IMR-90 (cell line): ENCODE measurements around the gene GRIA3. TPM values are rescaled to one million over a fixed set of nuclear protein-coding genes. Genes with fewer than 3 reads are reported as not detected.

Experiments used
- ATAC-seq: fragments of 200-7000 bp; cut with Tn5 transposase; 2 replicates; pipeline ENCODE4 v1.9.1; 2020; ENCODE audit warnings: low read depth, mild to moderate bottlenecking, moderate library complexity
- BruUV-seq: library from RNA; stranded (reverse); fragments of 400-500 nt; replicated peaks from 2 replicates; lab custom pipeline; 2021; lab: Mats Ljungman, UMichigan
- CTCF ChIA-PET: fragments of 300-600 bp; formaldehyde crosslinking; extraction: SDS; loops from one replicate; lab custom pipeline; 2021; ENCODE audit warnings: antibody characterized with exemption; lab: Yijun Ruan, JAX
- POLR2A ChIA-PET: fragments of 300-600 bp; sonication (Branson Sonifier 250); formaldehyde crosslinking; loops from one replicate; lab custom pipeline; 2022; ENCODE audit warnings: antibody characterized with exemption; ENCODE audit not compliant: unreplicated experiment; lab: Charles Lee
- DNase-seq: peaks from one replicate; pipeline ENCODE4 v3.0.0; 2013
- H2AFZ ChIP-seq: replicated peaks from 2 replicates; pipeline ENCODE3; 2013; ENCODE audit warnings: low read length, mild to moderate bottlenecking; ENCODE audit not compliant: poor library complexity
- H2AK5ac ChIP-seq: 2 replicates; pipeline ENCODE4 v1.6.1; 2013; ENCODE audit warnings: low read depth, low read length, inconsistent platforms
- H2AK9ac ChIP-seq: replicated peaks from 2 replicates; pipeline ENCODE3; 2013; ENCODE audit warnings: mild to moderate bottlenecking, low read depth, low read length, moderate library complexity; ENCODE audit not compliant: poor library complexity
- H2BK120ac ChIP-seq: 2 replicates; pipeline ENCODE4 v1.6.1; 2013; ENCODE audit warnings: low read depth, low read length, inconsistent platforms
- H2BK15ac ChIP-seq: 3 replicates; pipeline ENCODE4 v1.6.1; 2013; ENCODE audit warnings: low read depth, low read length, inconsistent platforms
- H2BK20ac ChIP-seq: 2 replicates; pipeline ENCODE4 v1.6.1; 2013; ENCODE audit warnings: low read depth, mild to moderate bottlenecking, inconsistent platforms, low read length, moderate library complexity
- H2BK5ac ChIP-seq: 2 replicates; pipeline ENCODE4 v1.6.1; 2013; ENCODE audit warnings: mild to moderate bottlenecking, low read depth, low read length, inconsistent platforms; ENCODE audit not compliant: poor library complexity, severe bottlenecking
- H3K14ac ChIP-seq: replicated peaks from 2 replicates; pipeline ENCODE4 v1.6.1; 2013; ENCODE audit warnings: low read depth, low read length, inconsistent platforms
- H3K18ac ChIP-seq: 2 replicates; pipeline ENCODE4 v1.6.1; 2013; ENCODE audit warnings: low read depth, low read length, control low read depth
- H3K23ac ChIP-seq: 2 replicates; pipeline ENCODE4 v1.6.1; 2013; ENCODE audit warnings: low read depth, low read length, inconsistent platforms
- H3K27ac ChIP-seq: 2 replicates; pipeline ENCODE4 v1.5.1; 2013; ENCODE audit warnings: mild to moderate bottlenecking, control low read depth, low read length; ENCODE audit not compliant: insufficient read depth
- H3K27me3 ChIP-seq: 2 replicates; pipeline ENCODE4 v1.6.1; 2013; ENCODE audit warnings: low read length; ENCODE audit not compliant: control insufficient read depth, insufficient read depth
- H3K36me3 ChIP-seq: 2 replicates; pipeline ENCODE4 v1.6.1; 2013; ENCODE audit warnings: low read length, mixed read lengths; ENCODE audit not compliant: control insufficient read depth, insufficient read depth
- H3K4ac ChIP-seq: 2 replicates; pipeline ENCODE4 v1.6.1; 2013; ENCODE audit warnings: low read depth, low read length, inconsistent platforms
- H3K4me1 ChIP-seq: 2 replicates; pipeline ENCODE4 v1.6.1; 2013; ENCODE audit warnings: low read length, mixed read lengths; ENCODE audit not compliant: control insufficient read depth, insufficient read depth
- H3K4me2 ChIP-seq: 2 replicates; pipeline ENCODE4 v1.6.1; 2013; ENCODE audit warnings: low read depth, mild to moderate bottlenecking, control low read depth, low read length, moderate library complexity
- H3K4me3 ChIP-seq: 2 replicates; pipeline ENCODE4 v1.5.1; 2013; ENCODE audit warnings: low read depth, mild to moderate bottlenecking, control low read depth, low read length, moderate library complexity; ENCODE audit not compliant: insufficient read depth
- H3K56ac ChIP-seq: 2 replicates; pipeline ENCODE4 v1.6.1; 2013; ENCODE audit warnings: low read length, inconsistent platforms; ENCODE audit not compliant: insufficient read depth; ENCODE audit errors: extremely low read depth
- H3K79me1 ChIP-seq, 2 experiments: 2 replicates each; pipeline ENCODE4 v1.6.1; 2013; ENCODE audit warnings: low read length in 2 of 2, inconsistent platforms in 1 of 2, low read depth in 1 of 2
- H3K9ac ChIP-seq: 2 replicates; pipeline ENCODE4 v1.6.1; 2013; ENCODE audit warnings: low read depth, low read length, control low read depth
- H3K9me1 ChIP-seq: 2 replicates; pipeline ENCODE4 v1.6.1; 2013; ENCODE audit warnings: low read length, inconsistent platforms; ENCODE audit not compliant: insufficient read depth
- H3K9me3 ChIP-seq: 2 replicates; pipeline ENCODE4 v1.6.1; 2013; ENCODE audit warnings: low read length; ENCODE audit not compliant: control insufficient read depth, insufficient read depth
- H4K20me1 ChIP-seq: 2 replicates; pipeline ENCODE4 v1.6.1; 2013; ENCODE audit warnings: low read length, inconsistent platforms; ENCODE audit not compliant: insufficient read depth
- H4K5ac ChIP-seq: 2 replicates; pipeline ENCODE4 v1.6.1; 2013; ENCODE audit warnings: mild to moderate bottlenecking, low read depth, low read length, control low read depth
- H4K8ac ChIP-seq, 2 experiments: 2 replicates each; pipeline ENCODE4 v1.6.1; 2013; ENCODE audit warnings: low read depth in 2 of 2, low read length in 2 of 2, control low read depth in 1 of 2, inconsistent platforms in 1 of 2
- H4K91ac ChIP-seq: 2 replicates; pipeline ENCODE4 v1.6.1; 2013; ENCODE audit warnings: low read depth, low read length, inconsistent platforms; ENCODE audit not compliant: insufficient read depth
- MXI1 ChIP-seq: IDR thresholded peaks from 2 replicates; pipeline ENCODE4 v1.6.1; 2012; ENCODE audit warnings: low read depth, mild to moderate bottlenecking, low read length, moderate library complexity, borderline replicate concordance
- RAD21 ChIP-seq: IDR thresholded peaks from 2 replicates; pipeline ENCODE4 v1.6.1; 2012; ENCODE audit warnings: low read length, improper control_type of control experiment
- dilution Hi-C: fragments of 300-500 bp; cut with HindIII; formaldehyde crosslinking; loops from one replicate; pipeline ENCODE4 v1.14.3; 2018; ENCODE audit warnings: low sequenced_read_pairs; ENCODE audit not compliant: unreplicated experiment
- in situ Hi-C: fragments of 300-500 bp; cut with MboI; formaldehyde crosslinking; loops from 3 replicates; pipeline ENCODE4 v1.14.3; 2019; ENCODE audit warnings: low sequenced_read_pairs, inconsistent platforms, mixed read lengths
- intact Hi-C: fragments of 100-400 bp; cut with micrococcal nuclease; formaldehyde crosslinking; loops from 2 replicates; pipeline ENCODE4 v1.10.0; 2022
- polyA plus RNA-seq, 3 experiments: library from polyadenylated mRNA; depleted of rRNA; stranded (reverse); fragments of >200 nt; gene quantifications; 2 replicates each; pipeline ENCODE4 v1.2.3, GENCODE V29; 2012; ENCODE audit warnings: low replicate concordance in 1 of 3
- total RNA-seq: library from RNA; depleted of rRNA; stranded (reverse); fragments of >200 nt; gene quantifications from 2 replicates; pipeline ENCODE4 v1.2.3, GENCODE V29; 2012
- TF ChIP-seq, protein P1 (sequence below): conservative IDR thresholded peaks from 2 replicates; pipeline ENCODE4 v1.5.1; 2012; ENCODE audit warnings: mild to moderate bottlenecking, low read depth, low read length, improper control_type of control experiment

GRIA3 gene
- total and polyA plus RNA-seq, 2 of the 4 experiments (the other 2 are of a cell fraction) = not detected

DNA sequence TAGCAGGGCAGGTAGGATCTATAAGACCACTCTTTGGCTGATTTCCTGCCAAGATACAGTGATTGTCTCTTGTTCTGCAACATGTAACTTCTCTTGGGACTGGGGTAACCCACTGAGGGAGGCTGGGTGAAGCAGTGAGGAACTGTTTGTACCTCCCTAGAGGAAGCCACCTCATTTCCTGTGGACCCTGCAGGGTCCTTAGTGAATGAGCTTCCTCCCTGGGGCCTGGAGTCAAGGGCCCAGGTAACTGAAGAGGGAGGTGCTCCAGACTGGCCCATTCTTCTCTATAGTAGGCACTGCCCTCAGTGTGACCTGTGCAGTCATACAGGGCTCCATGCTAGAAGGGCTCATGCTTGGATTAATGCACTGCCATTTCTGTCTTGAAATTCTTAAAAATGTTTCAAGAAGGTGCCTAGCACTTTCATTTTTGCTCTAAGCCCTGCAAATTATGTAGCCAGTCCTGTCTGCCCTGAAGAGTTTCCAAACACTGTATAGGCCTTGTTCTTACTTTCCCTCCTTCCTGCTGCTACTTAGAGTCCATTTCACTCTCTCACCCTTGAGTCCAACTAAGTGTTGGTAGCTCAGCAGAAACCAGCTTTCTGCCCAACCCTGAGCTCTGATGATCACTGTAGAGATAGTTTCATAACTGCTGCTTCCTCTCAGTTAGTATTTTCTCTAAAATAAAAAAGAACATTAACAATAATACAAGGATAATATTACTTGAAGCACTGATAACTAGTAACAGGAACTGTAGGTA is 8.5 kb upstream of the GRIA3 start:
- no peaks in the 10 kb centered on the region for H3K9me1 ChIP-seq
- DNase-seq (no peak), ATAC-seq (no peak)
- H3K27ac ChIP-seq = no peak overlapping the region
- no peak overlapping the region for H3K56ac ChIP-seq
- BruUV-seq = no TSS peak
- no peaks in the 10 kb centered on the region for H3K4me1 ChIP-seq
- no peak overlapping the region for H4K91ac ChIP-seq
- no peaks in the 10 kb centered on the region for H4K20me1 ChIP-seq
- no peak overlapping the region for H4K5ac ChIP-seq
- ChIA-PET CTCF (no interaction called here), POLR2A (no interaction called here)
- H4K8ac ChIP-seq = no peak overlapping the region
- dilution Hi-C loops (no loop called here), intact Hi-C loops (no loop called here), in situ Hi-C loops (no loop called here)
- no peaks in the 10 kb centered on the region for H3K27me3 ChIP-seq
- no peak overlapping the region for H2BK120ac ChIP-seq
- no peak overlapping the region for H2BK5ac ChIP-seq
- H3K9ac ChIP-seq = no peak overlapping the region
- TF ChIP-seq, protein P1, sequence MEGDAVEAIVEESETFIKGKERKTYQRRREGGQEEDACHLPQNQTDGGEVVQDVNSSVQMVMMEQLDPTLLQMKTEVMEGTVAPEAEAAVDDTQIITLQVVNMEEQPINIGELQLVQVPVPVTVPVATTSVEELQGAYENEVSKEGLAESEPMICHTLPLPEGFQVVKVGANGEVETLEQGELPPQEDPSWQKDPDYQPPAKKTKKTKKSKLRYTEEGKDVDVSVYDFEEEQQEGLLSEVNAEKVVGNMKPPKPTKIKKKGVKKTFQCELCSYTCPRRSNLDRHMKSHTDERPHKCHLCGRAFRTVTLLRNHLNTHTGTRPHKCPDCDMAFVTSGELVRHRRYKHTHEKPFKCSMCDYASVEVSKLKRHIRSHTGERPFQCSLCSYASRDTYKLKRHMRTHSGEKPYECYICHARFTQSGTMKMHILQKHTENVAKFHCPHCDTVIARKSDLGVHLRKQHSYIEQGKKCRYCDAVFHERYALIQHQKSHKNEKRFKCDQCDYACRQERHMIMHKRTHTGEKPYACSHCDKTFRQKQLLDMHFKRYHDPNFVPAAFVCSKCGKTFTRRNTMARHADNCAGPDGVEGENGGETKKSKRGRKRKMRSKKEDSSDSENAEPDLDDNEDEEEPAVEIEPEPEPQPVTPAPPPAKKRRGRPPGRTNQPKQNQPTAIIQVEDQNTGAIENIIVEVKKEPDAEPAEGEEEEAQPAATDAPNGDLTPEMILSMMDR = no peak
- TF ChIP-seq MXI1 = no peak
- no peak for TF ChIP-seq RAD21
- no peak overlapping the region for H2AFZ ChIP-seq
- H2AK9ac ChIP-seq = no peak overlapping the region
- H3K9me3 ChIP-seq = no peaks in the 10 kb centered on the region
- no peak overlapping the region for H3K4ac ChIP-seq
- H3K14ac ChIP-seq = no peak overlapping the region
- H3K18ac ChIP-seq = no peak overlapping the region
- no peak overlapping the region for H2BK20ac ChIP-seq
- no peak overlapping the region for H2AK5ac ChIP-seq
- no peaks in the 10 kb centered on the region for H3K36me3 ChIP-seq
- H3K79me1 ChIP-seq = no peaks in the 10 kb centered on the region
- H3K4me2 ChIP-seq = no peak overlapping the region
- no peak overlapping the region for H3K4me3 ChIP-seq
- no peak overlapping the region for H2BK15ac ChIP-seq
- H3K23ac ChIP-seq = no peak overlapping the region
